Spleen (tissue), 7 donors: ENCODE data around the gene SEMA5A.

ENCODE experiments used
- POLR2A ChIP-seq, 3 donors: fragments of 450-650 bp; IDR thresholded peaks; one replicate each; pipeline ENCODE4 v1.5.1; 2017; ENCODE audit warnings: antibody characterized with exemption in 3 of 3, mild to moderate bottlenecking in 1 of 3
- POLR2AphosphoS5 ChIP-seq, 3 donors: sonication (generic); formaldehyde crosslinking; IDR thresholded peaks; one replicate each; pipeline ENCODE4 v1.5.1; 2017; ENCODE audit warnings: antibody characterized with exemption in 3 of 3
- TF ChIP-seq, protein P1 (sequence below), 11 experiments: fragments of 200-600 bp in 7 of 11; fragments of 450-650 bp in 4 of 11; sonication (generic) in 4 of 11; IDR thresholded peaks in 8 of 11; conservative IDR thresholded peaks in 3 of 11; 1 replicate in 7 of 11; 2 replicates in 4 of 11; pipeline versions ENCODE4 v1.4.0 to v1.8.0; 2016 to 2021; ENCODE audit warnings: antibody characterized with exemption in 11 of 11, inconsistent platforms in 4 of 11, mild to moderate bottlenecking in 1 of 11
- donor health status: DM: no; HTN: no; CAD: no; lungs with moderate emphysema.
- donor health status: DM: no; HTN: no; CAD: no.
- donor health status: DM: no; HTN: no; CAD: no.

DNA sequence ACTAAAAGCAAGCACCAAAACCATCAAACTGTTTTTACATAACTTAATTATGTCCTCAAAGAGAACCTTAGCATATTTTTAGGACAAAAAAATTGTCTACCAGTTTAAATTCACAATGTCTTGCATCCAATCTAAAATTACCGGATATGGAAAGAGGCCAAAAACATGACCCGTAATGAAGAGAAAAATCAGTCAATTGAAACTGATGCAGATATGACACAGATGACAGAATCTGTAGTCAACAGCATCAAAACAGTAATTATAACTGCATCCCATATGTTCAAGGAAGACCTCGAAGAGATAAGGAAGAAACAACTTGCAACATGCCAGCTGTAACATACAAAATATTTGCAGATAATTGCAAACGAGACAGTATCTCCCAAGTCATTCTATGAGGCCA, 473.2 kb downstream of the SEMA5A start:
- TF ChIP-seq POLR2A (IDR thresholded peaks at IDR 0.05) (no peak), POLR2AphosphoS5 (IDR thresholded peaks at IDR 0.05) (no peak)
- TF ChIP-seq, protein P1, sequence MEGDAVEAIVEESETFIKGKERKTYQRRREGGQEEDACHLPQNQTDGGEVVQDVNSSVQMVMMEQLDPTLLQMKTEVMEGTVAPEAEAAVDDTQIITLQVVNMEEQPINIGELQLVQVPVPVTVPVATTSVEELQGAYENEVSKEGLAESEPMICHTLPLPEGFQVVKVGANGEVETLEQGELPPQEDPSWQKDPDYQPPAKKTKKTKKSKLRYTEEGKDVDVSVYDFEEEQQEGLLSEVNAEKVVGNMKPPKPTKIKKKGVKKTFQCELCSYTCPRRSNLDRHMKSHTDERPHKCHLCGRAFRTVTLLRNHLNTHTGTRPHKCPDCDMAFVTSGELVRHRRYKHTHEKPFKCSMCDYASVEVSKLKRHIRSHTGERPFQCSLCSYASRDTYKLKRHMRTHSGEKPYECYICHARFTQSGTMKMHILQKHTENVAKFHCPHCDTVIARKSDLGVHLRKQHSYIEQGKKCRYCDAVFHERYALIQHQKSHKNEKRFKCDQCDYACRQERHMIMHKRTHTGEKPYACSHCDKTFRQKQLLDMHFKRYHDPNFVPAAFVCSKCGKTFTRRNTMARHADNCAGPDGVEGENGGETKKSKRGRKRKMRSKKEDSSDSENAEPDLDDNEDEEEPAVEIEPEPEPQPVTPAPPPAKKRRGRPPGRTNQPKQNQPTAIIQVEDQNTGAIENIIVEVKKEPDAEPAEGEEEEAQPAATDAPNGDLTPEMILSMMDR (IDR thresholded peaks at IDR 0.05 in 8 of 11, conservative IDR thresholded peaks at IDR 0.05 in 3 of 11): no peak
